ENCODE data around the gene MARCKSL1. TPM values are rescaled to one million over a fixed set of nuclear protein-coding genes. Genes with fewer than 3 reads are reported as not detected.

Gene MARCKSL1
- total and polyA plus RNA-seq, 2 of the 13 experiments (the other 11 are each of a cell fraction or from before 2014, with no cell fraction given) = 81.9 to 155 TPM

DNA sequence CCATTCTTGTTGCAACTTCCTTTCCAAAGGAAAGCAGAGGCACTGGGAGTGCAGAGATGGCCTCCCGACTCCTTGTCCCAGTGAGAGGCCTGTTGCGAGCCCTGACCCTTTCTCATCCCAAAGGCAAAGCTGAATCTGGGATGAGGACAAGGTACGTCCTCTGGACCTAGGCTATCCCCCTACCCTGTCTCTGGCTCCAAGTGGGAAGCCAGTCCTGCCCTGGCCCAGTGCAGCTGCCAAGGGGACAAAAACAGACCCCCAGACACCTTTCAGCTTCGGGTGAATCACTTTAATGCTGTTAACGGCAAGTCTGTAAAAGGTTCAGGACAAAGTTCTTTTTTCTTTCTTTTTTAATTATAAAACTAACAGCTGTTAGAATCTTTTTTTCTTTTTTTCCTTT, 28.8 kb upstream of the MARCKSL1 start:
- no peak for DNase-seq (ENCODE audit: low spot score)
- ChIA-PET POLR2A (interaction anchor here (1.3 to 1.7 kb wide), 2 partner anchors 13 to 26 kb away, joined by 3 to 7 read pairs; no protein-coding TSS in a partner anchor), CTCF (ENCODE audit: low intra/inter-chr PET ratio, low total read pairs) (no interaction called here)
- no peaks in the 10 kb centered on the region for H4K20me1 ChIP-seq (ENCODE audit: insufficient read depth, low read length)
- no peak overlapping the region for H2AFZ ChIP-seq (ENCODE audit: low read length)
- 93% methylated on average over 3 of the region's 5 CpGs for WGBS (ENCODE audit: low lambda C conversion rate)
- peaks cover 20 to 59% of the 10 kb centered on the region in 2 experiments for H3K36me3 ChIP-seq (replicated peaks in 1 of 2; ENCODE audit: control insufficient read depth in 1 of 2, insufficient read depth in 2 of 2, low read length in 2 of 2)
- no peak overlapping the region for H3K4me2 ChIP-seq (ENCODE audit: low read depth, low read length)
- no peak for FAIRE-seq
- no peaks in the 10 kb centered on the region for H3K27me3 ChIP-seq (ENCODE audit: control insufficient read depth in 1 of 2, insufficient read depth in 2 of 2, low read length in 2 of 2)
- intact Hi-C loops (cut with micrococcal nuclease; ENCODE audit: unreplicated experiment) = no loop called here
- no peak overlapping the region for H3K4me3 ChIP-seq (replicated peaks in 1 of 3; ENCODE audit: insufficient read depth in 1 of 3, low read depth in 2 of 3, low read length in 3 of 3)
- no peaks in the 10 kb centered on the region for H3K4me1 ChIP-seq (ENCODE audit: insufficient read depth, low read length)
- in situ Hi-C loops (cut with HindIII; ENCODE audit: extremely low pct_ligation_motif_present, low pct_unique_long_range_greater_than_20kb) = no loop called here
- H3K9ac ChIP-seq (ENCODE audit: insufficient read depth, low read depth, low read length) = no peak overlapping the region
- H3K27ac ChIP-seq (ENCODE audit: extremely low read length, insufficient read depth, low read length) = no peak overlapping the region
- TSS peak; percentile 26 for BruUV-seq (replicated peaks)
- no peaks in the 10 kb centered on the region for H3K79me2 ChIP-seq (ENCODE audit: insufficient read depth, low read length)
- no peaks in the 10 kb centered on the region for H3K9me3 ChIP-seq (ENCODE audit: low read length)
- no peak for ATAC-seq
- TF ChIP-seq ZNF747 (CRISPR knock-in tag; IDR thresholded peaks at IDR 0.05; ENCODE audit: borderline replicate concordance) (no peak), NRL (CRISPR knock-in tag; IDR thresholded peaks at IDR 0.05; ENCODE audit: borderline replicate concordance) (no peak), CBX1 (IDR thresholded peaks at IDR 0.05; ENCODE audit: low read depth) (no peak), ZNF10 (CRISPR knock-in tag; IDR thresholded peaks at IDR 0.05; ENCODE audit: borderline replicate concordance, low read depth) (no peak), MIER3 (CRISPR knock-in tag; IDR thresholded peaks at IDR 0.05; ENCODE audit: borderline replicate concordance) (no peak), SETDB1 (CRISPR knock-in tag; IDR thresholded peaks at IDR 0.05; ENCODE audit: borderline replicate concordance) (no peak), ZNF292 (CRISPR knock-in tag; IDR thresholded peaks at IDR 0.05; ENCODE audit: borderline replicate concordance, low read depth) (no peak), TBX2 (CRISPR knock-in tag; IDR thresholded peaks at IDR 0.05; ENCODE audit: borderline replicate concordance) (no peak), TSC22D2 (CRISPR knock-in tag; IDR thresholded peaks at IDR 0.05; ENCODE audit: borderline replicate concordance) (no peak), ZNF850 (CRISPR knock-in tag; conservative IDR thresholded peaks at IDR 0.05) (no peak), ZBTB20 (CRISPR knock-in tag; IDR thresholded peaks at IDR 0.05; ENCODE audit: borderline replicate concordance, low read depth) (no peak)
- TF ChIP-seq, protein P1, sequence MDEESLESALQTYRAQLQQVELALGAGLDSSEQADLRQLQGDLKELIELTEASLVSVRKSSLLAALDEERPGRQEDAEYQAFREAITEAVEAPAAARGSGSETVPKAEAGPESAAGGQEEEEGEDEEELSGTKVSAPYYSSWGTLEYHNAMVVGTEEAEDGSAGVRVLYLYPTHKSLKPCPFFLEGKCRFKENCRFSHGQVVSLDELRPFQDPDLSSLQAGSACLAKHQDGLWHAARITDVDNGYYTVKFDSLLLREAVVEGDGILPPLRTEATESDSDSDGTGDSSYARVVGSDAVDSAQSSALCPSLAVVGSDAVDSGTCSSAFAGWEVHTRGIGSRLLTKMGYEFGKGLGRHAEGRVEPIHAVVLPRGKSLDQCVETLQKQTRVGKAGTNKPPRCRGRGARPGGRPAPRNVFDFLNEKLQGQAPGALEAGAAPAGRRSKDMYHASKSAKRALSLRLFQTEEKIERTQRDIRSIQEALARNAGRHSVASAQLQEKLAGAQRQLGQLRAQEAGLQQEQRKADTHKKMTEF (CRISPR knock-in tag; IDR thresholded peaks at IDR 0.05) = no peak
- TF ChIP-seq, protein P2, sequence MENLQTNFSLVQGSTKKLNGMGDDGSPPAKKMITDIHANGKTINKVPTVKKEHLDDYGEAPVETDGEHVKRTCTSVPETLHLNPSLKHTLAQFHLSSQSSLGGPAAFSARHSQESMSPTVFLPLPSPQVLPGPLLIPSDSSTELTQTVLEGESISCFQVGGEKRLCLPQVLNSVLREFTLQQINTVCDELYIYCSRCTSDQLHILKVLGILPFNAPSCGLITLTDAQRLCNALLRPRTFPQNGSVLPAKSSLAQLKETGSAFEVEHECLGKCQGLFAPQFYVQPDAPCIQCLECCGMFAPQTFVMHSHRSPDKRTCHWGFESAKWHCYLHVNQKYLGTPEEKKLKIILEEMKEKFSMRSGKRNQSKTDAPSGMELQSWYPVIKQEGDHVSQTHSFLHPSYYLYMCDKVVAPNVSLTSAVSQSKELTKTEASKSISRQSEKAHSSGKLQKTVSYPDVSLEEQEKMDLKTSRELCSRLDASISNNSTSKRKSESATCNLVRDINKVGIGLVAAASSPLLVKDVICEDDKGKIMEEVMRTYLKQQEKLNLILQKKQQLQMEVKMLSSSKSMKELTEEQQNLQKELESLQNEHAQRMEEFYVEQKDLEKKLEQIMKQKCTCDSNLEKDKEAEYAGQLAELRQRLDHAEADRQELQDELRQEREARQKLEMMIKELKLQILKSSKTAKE (CRISPR knock-in tag; IDR thresholded peaks at IDR 0.05; ENCODE audit: borderline replicate concordance) = no peak
- TF ChIP-seq, protein P3, sequence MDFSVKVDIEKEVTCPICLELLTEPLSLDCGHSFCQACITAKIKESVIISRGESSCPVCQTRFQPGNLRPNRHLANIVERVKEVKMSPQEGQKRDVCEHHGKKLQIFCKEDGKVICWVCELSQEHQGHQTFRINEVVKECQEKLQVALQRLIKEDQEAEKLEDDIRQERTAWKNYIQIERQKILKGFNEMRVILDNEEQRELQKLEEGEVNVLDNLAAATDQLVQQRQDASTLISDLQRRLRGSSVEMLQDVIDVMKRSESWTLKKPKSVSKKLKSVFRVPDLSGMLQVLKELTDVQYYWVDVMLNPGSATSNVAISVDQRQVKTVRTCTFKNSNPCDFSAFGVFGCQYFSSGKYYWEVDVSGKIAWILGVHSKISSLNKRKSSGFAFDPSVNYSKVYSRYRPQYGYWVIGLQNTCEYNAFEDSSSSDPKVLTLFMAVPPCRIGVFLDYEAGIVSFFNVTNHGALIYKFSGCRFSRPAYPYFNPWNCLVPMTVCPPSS (IDR thresholded peaks at IDR 0.05) = no peak
- TF ChIP-seq, protein P4, sequence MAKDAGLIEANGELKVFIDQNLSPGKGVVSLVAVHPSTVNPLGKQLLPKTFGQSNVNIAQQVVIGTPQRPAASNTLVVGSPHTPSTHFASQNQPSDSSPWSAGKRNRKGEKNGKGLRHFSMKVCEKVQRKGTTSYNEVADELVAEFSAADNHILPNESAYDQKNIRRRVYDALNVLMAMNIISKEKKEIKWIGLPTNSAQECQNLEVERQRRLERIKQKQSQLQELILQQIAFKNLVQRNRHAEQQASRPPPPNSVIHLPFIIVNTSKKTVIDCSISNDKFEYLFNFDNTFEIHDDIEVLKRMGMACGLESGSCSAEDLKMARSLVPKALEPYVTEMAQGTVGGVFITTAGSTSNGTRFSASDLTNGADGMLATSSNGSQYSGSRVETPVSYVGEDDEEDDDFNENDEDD (CRISPR knock-in tag; IDR thresholded peaks at IDR 0.05; ENCODE audit: borderline replicate concordance) = no peak
- TF ChIP-seq, protein P5, sequence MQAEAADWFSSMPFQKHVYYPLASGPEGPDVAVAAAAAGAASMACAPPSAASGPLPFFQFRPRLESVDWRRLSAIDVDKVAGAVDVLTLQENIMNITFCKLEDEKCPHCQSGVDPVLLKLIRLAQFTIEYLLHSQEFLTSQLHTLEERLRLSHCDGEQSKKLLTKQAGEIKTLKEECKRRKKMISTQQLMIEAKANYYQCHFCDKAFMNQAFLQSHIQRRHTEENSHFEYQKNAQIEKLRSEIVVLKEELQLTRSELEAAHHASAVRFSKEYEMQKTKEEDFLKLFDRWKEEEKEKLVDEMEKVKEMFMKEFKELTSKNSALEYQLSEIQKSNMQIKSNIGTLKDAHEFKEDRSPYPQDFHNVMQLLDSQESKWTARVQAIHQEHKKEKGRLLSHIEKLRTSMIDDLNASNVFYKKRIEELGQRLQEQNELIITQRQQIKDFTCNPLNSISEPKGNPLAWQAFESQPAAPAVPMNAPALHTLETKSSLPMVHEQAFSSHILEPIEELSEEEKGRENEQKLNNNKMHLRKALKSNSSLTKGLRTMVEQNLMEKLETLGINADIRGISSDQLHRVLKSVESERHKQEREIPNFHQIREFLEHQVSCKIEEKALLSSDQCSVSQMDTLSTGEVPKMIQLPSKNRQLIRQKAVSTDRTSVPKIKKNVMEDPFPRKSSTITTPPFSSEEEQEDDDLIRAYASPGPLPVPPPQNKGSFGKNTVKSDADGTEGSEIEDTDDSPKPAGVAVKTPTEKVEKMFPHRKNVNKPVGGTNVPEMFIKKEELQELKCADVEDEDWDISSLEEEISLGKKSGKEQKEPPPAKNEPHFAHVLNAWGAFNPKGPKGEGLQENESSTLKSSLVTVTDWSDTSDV (CRISPR knock-in tag; IDR thresholded peaks at IDR 0.05) = no peak

Data from HepG2 (cell line).